HepG2 (cell line): ENCODE data around the gene FXR2. TPM values are rescaled to one million over a fixed set of nuclear protein-coding genes. Genes with fewer than 3 reads are reported as not detected.
A peak's percentile ranks its signal among the peaks of the same experiment; 100 is the strongest.

Source experiments
- ATAC-seq: fragments of 200-7000 bp; cut with Tn5 transposase; 3 replicates; pipeline ENCODE4 v1.9.1; 2020; ENCODE audit warnings: mild to moderate bottlenecking, moderate library complexity
- BruUV-seq: library from RNA; stranded (reverse); fragments of 400-500 nt; replicated peaks from 2 replicates; lab custom pipeline; 2021; lab: Mats Ljungman, UMichigan
- CTCF ChIA-PET: fragments of 300-600 bp; formaldehyde crosslinking; extraction: SDS; loops from one replicate; lab custom pipeline; 2021; ENCODE audit warnings: low total read pairs, inconsistent platforms, low intra/inter-chr PET ratio; lab: Yijun Ruan, JAX
- POLR2A ChIA-PET: fragments of 350-600 bp; sonication (Branson Sonifier 250); formaldehyde crosslinking; loops from one replicate; lab custom pipeline; 2020; ENCODE audit warnings: antibody characterized with exemption, inconsistent platforms; lab: Yijun Ruan, JAX
- DNase-seq: peaks from one replicate; pipeline ENCODE4 v3.0.0-alpha.2; 2015; ENCODE audit warnings: low spot score
- FAIRE-seq: peaks from 3 replicates; lab custom pipeline; 2011; peaks lifted over from hg19 to GRCh38; lab: Jason Lieb, UNC
- H2AFZ ChIP-seq: one replicate; pipeline ENCODE4 v1.6.1; 2011; ENCODE audit warnings: low read length, inconsistent platforms
- H3K27ac ChIP-seq: fragments of 300-600 bp; 3 replicates; pipeline ENCODE4 v1.8.0; 2011; ENCODE audit warnings: mixed run types, mild to moderate bottlenecking, mixed read lengths, low read length, inconsistent platforms; ENCODE audit not compliant: insufficient read depth; ENCODE audit errors: extremely low read length
- H3K27me3 ChIP-seq, 2 experiments: fragments of 200-600 bp in 1 of 2; 2 replicates in 1 of 2; 3 replicates in 1 of 2; pipeline versions ENCODE4 v1.6.0 to v1.8.0; 2011; ENCODE audit warnings: low read length in 2 of 2, mild to moderate bottlenecking in 2 of 2, moderate library complexity in 2 of 2, inconsistent platforms in 1 of 2; ENCODE audit not compliant: insufficient read depth in 2 of 2, control insufficient read depth in 1 of 2
- H3K36me3 ChIP-seq, 2 experiments: fragments of 200-600 bp in 1 of 2; replicated peaks in 1 of 2; 2 replicates in 1 of 2; 3 replicates in 1 of 2; pipeline versions ENCODE4 v1.5.1 to v1.8.0; 2011; ENCODE audit warnings: low read length in 2 of 2, inconsistent platforms in 1 of 2; ENCODE audit not compliant: insufficient read depth in 2 of 2, control insufficient read depth in 1 of 2
- H3K4me1 ChIP-seq: 2 replicates; pipeline ENCODE4 v1.5.1; 2012; ENCODE audit warnings: low read length, inconsistent platforms; ENCODE audit not compliant: insufficient read depth
- H3K4me2 ChIP-seq: 2 replicates; pipeline ENCODE4 v1.6.0; 2011; ENCODE audit warnings: low read depth, low read length, inconsistent platforms
- H3K4me3 ChIP-seq, 3 experiments: fragments of 200-600 bp in 1 of 3; sonication (generic), shearing (Covaris generic) in 1 of 3; replicated peaks in 1 of 3; 2 replicates each; pipeline ENCODE4 v1.5.1; 2011 to 2016; ENCODE audit warnings: low read length in 3 of 3, inconsistent platforms in 2 of 3, low read depth in 2 of 3, mild to moderate bottlenecking in 2 of 3, control low read depth in 1 of 3, mixed read lengths in 1 of 3; ENCODE audit not compliant: insufficient read depth in 1 of 3
- H3K79me2 ChIP-seq: one replicate; pipeline ENCODE4 v1.6.1; 2011; ENCODE audit warnings: low read length, inconsistent platforms; ENCODE audit not compliant: insufficient read depth
- H3K9ac ChIP-seq: 2 replicates; pipeline ENCODE4 v1.6.0; 2011; ENCODE audit warnings: mild to moderate bottlenecking, low read depth, low read length, inconsistent platforms; ENCODE audit not compliant: insufficient read depth
- H3K9me3 ChIP-seq: 2 replicates; pipeline ENCODE4 v1.5.1; 2012; ENCODE audit warnings: mild to moderate bottlenecking, low read length
- H4K20me1 ChIP-seq: 2 replicates; pipeline ENCODE4 v1.6.0; 2011; ENCODE audit warnings: inconsistent platforms, mild to moderate bottlenecking, low read length, moderate library complexity; ENCODE audit not compliant: insufficient read depth
- NCOA1 ChIP-seq: sonication (generic); formaldehyde crosslinking; IDR thresholded peaks from 2 replicates; pipeline ENCODE4 v1.9.0; 2021; ENCODE audit warnings: missing genetic modification reagents
- ZNF557 ChIP-seq: sonication (generic); formaldehyde crosslinking; IDR thresholded peaks from 2 replicates; pipeline ENCODE4 v1.4.0; 2020; ENCODE audit warnings: missing genetic modification reagents
- ZNF629 ChIP-seq: sonication (generic); formaldehyde crosslinking; conservative IDR thresholded peaks from 2 replicates; pipeline ENCODE4 v1.5.0; 2020; ENCODE audit warnings: missing genetic modification reagents
- ZSCAN25 ChIP-seq: sonication (generic); formaldehyde crosslinking; IDR thresholded peaks from 2 replicates; pipeline ENCODE4 v1.8.0; 2022; ENCODE audit warnings: mild to moderate bottlenecking, missing genetic modification reagents
- WGBS: methylation state at CpG from one replicate; pipeline ENCODE4 v1.1.6; 2017; ENCODE audit warnings: low lambda C conversion rate; 5-methylcytosine and 5-hydroxymethylcytosine counted together
- in situ Hi-C: cut with HindIII; loops from 2 replicates; pipeline ENCODE4 v1.10.0; 2017; ENCODE audit warnings: low pct_unique_long_range_greater_than_20kb; ENCODE audit not compliant: extremely low pct_ligation_motif_present
- intact Hi-C: fragments of 100-400 bp; cut with micrococcal nuclease; formaldehyde crosslinking; loops from one replicate; pipeline ENCODE4 v1.10.0; 2022; ENCODE audit not compliant: unreplicated experiment
- polyA plus RNA-seq, 8 experiments: library from polyadenylated mRNA; depleted of rRNA in 3 of 8; stranded (reverse) in 7 of 8; unstranded in 1 of 8; fragments of >200 nt; fragmentation: Illumina TruSeq in 4 of 8; extraction: Trizol in 4 of 8; gene quantifications; 2 replicates each; pipeline versions ENCODE4 v1.2.1 to v1.2.3, GENCODE V29; 2011 to 2016; ENCODE audit warnings: low read depth in 4 of 8, missing spikeins in 1 of 8, mixed read lengths in 1 of 8; ENCODE audit not compliant: insufficient read depth in 1 of 8
- total RNA-seq, 5 experiments: library from RNA; depleted of rRNA; stranded (reverse); fragments of >200 nt; fragmentation: Illumina TruSeq; extraction: Trizol; gene quantifications; 2 replicates each; pipeline ENCODE4 v1.2.3, GENCODE V29; 2016; ENCODE audit warnings: low read depth in 1 of 5
- TF ChIP-seq, protein P1 (sequence below): sonication (generic); formaldehyde crosslinking; IDR thresholded peaks from 2 replicates; pipeline ENCODE4 v1.4.0; 2020; ENCODE audit warnings: missing genetic modification reagents
- TF ChIP-seq, protein P2 (sequence below): sonication (generic); formaldehyde crosslinking; IDR thresholded peaks from 2 replicates; pipeline ENCODE4 v1.4.0; 2020; ENCODE audit warnings: missing genetic modification reagents
- TF ChIP-seq, protein P3 (sequence below): sonication (generic); formaldehyde crosslinking; conservative IDR thresholded peaks from 2 replicates; pipeline ENCODE4 v1.8.1; 2023; ENCODE audit warnings: missing genetic modification reagents

The FXR2 gene
- total and polyA plus RNA-seq, 2 of the 13 experiments (the other 11 are each of a cell fraction or from before 2014, with no cell fraction given): 20.9 to 24.4 TPM

DNA sequence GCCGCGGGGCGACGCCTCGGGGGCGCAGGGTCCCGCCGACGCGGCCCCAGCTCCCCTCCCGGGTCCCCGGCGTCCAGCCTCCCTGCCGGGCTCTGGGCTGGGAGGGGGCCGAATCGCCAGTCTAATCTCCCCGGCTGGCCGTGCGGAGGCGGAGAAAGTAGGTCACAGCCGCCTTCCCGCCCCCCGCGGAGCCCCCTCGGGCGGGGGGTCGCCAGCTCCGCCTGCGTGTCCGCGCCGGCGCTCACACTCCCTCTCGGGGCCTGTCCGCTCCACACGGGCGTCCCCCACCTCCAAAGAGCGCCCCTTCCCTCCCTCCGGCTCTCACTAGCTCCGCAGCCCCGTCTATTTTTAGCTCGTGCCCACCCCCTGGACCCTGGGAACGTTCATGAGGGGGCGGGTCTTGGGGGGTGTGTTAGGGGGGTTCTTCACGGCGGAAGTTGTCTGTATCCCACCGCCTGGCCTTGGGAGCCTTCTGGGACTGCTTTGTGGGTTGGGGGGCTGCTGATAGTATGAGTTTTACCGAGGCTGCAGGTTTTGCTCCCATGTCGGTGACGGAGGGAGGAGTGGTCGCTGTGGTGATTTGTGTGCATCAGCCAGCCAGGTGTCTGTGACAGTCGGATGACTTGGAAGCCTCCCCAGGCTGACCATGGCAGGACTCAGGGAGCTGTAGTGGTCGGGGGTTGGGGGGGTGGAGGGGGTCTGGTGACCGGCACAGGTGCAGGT lies 37.1 kb upstream of the FXR2 start:
- Histone ChIP-seq H3K36me3 (no peaks in the 10 kb centered on the region), H2AFZ (no peak overlapping the region), H4K20me1 (no peaks in the 10 kb centered on the region), H3K4me2 (peak overlapping the region; percentile 75), H3K9ac (no peak overlapping the region), H3K27ac (no peak overlapping the region), H3K4me3 (peak overlapping the region; percentile 40 to 66 (median 43); a peak in 5 of 6 replicates), H3K9me3 (no peaks in the 10 kb centered on the region), H3K79me2 (no peaks in the 10 kb centered on the region), H3K4me1 (peaks cover 20% of the 10 kb centered on the region), H3K27me3 (peaks cover 6 to 56% of the 10 kb centered on the region in 2 experiments)
- 6% methylated on average over 19 of the region's 54 CpGs for WGBS
- DNase-seq (no peak), ATAC-seq (no peak; the same call in 2 of the 3 replicates), FAIRE-seq (no peak)
- intact Hi-C loops (no loop called here), in situ Hi-C loops (no loop called here)
- CTCF ChIA-PET: no interaction called here
- POLR2A ChIA-PET: interaction anchor here (0.5 to 2.5 kb wide), 3 partner anchors 24 to 34 kb away, joined by 3 to 20 read pairs (median 11); partner anchors contain the start of genes SAT2 and TP53
- no TSS peak for BruUV-seq
- TF ChIP-seq NCOA1 (CRISPR knock-in tag): no peak
- TF ChIP-seq, protein P1, sequence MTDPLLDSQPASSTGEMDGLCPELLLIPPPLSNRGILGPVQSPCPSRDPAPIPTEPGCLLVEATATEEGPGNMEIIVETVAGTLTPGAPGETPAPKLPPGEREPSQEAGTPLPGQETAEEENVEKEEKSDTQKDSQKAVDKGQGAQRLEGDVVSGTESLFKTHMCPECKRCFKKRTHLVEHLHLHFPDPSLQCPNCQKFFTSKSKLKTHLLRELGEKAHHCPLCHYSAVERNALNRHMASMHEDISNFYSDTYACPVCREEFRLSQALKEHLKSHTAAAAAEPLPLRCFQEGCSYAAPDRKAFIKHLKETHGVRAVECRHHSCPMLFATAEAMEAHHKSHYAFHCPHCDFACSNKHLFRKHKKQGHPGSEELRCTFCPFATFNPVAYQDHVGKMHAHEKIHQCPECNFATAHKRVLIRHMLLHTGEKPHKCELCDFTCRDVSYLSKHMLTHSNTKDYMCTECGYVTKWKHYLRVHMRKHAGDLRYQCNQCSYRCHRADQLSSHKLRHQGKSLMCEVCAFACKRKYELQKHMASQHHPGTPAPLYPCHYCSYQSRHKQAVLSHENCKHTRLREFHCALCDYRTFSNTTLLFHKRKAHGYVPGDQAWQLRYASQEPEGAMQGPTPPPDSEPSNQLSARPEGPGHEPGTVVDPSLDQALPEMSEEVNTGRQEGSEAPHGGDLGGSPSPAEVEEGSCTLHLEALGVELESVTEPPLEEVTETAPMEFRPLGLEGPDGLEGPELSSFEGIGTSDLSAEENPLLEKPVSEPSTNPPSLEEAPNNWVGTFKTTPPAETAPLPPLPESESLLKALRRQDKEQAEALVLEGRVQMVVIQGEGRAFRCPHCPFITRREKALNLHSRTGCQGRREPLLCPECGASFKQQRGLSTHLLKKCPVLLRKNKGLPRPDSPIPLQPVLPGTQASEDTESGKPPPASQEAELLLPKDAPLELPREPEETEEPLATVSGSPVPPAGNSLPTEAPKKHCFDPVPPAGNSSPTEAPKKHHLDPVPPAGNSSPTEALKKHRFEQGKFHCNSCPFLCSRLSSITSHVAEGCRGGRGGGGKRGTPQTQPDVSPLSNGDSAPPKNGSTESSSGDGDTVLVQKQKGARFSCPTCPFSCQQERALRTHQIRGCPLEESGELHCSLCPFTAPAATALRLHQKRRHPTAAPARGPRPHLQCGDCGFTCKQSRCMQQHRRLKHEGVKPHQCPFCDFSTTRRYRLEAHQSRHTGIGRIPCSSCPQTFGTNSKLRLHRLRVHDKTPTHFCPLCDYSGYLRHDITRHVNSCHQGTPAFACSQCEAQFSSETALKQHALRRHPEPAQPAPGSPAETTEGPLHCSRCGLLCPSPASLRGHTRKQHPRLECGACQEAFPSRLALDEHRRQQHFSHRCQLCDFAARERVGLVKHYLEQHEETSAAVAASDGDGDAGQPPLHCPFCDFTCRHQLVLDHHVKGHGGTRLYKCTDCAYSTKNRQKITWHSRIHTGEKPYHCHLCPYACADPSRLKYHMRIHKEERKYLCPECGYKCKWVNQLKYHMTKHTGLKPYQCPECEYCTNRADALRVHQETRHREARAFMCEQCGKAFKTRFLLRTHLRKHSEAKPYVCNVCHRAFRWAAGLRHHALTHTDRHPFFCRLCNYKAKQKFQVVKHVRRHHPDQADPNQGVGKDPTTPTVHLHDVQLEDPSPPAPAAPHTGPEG (CRISPR knock-in tag): no peak
- TF ChIP-seq, protein P2, sequence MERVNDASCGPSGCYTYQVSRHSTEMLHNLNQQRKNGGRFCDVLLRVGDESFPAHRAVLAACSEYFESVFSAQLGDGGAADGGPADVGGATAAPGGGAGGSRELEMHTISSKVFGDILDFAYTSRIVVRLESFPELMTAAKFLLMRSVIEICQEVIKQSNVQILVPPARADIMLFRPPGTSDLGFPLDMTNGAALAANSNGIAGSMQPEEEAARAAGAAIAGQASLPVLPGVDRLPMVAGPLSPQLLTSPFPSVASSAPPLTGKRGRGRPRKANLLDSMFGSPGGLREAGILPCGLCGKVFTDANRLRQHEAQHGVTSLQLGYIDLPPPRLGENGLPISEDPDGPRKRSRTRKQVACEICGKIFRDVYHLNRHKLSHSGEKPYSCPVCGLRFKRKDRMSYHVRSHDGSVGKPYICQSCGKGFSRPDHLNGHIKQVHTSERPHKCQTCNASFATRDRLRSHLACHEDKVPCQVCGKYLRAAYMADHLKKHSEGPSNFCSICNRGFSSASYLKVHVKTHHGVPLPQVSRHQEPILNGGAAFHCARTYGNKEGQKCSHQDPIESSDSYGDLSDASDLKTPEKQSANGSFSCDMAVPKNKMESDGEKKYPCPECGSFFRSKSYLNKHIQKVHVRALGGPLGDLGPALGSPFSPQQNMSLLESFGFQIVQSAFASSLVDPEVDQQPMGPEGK (CRISPR knock-in tag): 0 out of 2 replicates have a peak, but pooled peaks have one; percentile 24
- no peak for TF ChIP-seq ZNF557 (CRISPR knock-in tag)
- TF ChIP-seq, protein P3, sequence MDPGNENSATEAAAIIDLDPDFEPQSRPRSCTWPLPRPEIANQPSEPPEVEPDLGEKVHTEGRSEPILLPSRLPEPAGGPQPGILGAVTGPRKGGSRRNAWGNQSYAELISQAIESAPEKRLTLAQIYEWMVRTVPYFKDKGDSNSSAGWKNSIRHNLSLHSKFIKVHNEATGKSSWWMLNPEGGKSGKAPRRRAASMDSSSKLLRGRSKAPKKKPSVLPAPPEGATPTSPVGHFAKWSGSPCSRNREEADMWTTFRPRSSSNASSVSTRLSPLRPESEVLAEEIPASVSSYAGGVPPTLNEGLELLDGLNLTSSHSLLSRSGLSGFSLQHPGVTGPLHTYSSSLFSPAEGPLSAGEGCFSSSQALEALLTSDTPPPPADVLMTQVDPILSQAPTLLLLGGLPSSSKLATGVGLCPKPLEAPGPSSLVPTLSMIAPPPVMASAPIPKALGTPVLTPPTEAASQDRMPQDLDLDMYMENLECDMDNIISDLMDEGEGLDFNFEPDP (CRISPR knock-in tag): no peak
- no peak for TF ChIP-seq ZSCAN25 (CRISPR knock-in tag)
- no peak for TF ChIP-seq ZNF629
